Nephron progenitor cell (in vitro differentiated cells): ENCODE data around the gene ERC1.
A peak's percentile ranks its signal among the peaks of the same experiment; 100 is the strongest.

ENCODE experiments used
- DNase-seq: peaks from one replicate; pipeline ENCODE4 v3.0.0; 2021
- H3K27ac Mint-ChIP-seq: 2 replicates; pipeline ENCODE4 v1.8.0; 2021; ENCODE audit warnings: mild to moderate bottlenecking, moderate library complexity, mixed read lengths
- H3K27me3 Mint-ChIP-seq: 2 replicates; pipeline ENCODE4 v1.8.0; 2021; ENCODE audit warnings: mild to moderate bottlenecking, low read depth, mixed read lengths; ENCODE audit not compliant: poor library complexity
- H3K36me3 Mint-ChIP-seq: 2 replicates; pipeline ENCODE4 v1.8.0; 2021; ENCODE audit warnings: low read depth, mixed read lengths
- H3K4me1 Mint-ChIP-seq: 2 replicates; pipeline ENCODE4 v1.8.0; 2021; ENCODE audit warnings: mixed read lengths
- H3K4me3 Mint-ChIP-seq: 2 replicates; pipeline ENCODE4 v1.8.0; 2021; ENCODE audit warnings: mild to moderate bottlenecking, moderate library complexity, mixed read lengths
- H3K9me3 Mint-ChIP-seq: 2 replicates; pipeline ENCODE4 v1.8.0; 2021; ENCODE audit warnings: mild to moderate bottlenecking, moderate library complexity, mixed read lengths
- TF ChIP-seq, protein P1 (sequence below): fragments of 200-600 bp; sonication (generic); IDR thresholded peaks from 2 replicates; pipeline ENCODE4 v1.5.0; 2021; ENCODE audit warnings: antibody characterized with exemption

Gene ERC1

DNA sequence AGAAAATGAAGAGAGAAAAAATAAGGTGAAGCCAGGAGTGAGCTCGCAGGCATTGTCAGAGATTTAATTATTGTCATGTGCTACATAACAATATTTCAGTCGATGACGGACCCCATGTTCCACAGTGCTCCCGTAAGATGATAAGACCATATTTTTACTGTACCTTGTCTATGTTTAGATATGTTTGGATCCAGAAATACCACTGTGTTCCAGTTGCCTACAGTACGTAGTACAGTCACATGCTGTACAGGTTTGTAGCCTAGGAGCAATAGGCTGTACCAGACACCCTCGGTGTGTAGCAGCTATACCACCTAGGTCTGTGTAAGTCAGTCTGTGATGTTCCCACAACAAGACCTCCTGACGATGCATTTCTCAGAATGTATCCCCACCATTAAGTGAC, 465.9 kb downstream of the ERC1 start:
- no peak overlapping the region for H3K27ac Mint-ChIP-seq
- TF ChIP-seq, protein P1, sequence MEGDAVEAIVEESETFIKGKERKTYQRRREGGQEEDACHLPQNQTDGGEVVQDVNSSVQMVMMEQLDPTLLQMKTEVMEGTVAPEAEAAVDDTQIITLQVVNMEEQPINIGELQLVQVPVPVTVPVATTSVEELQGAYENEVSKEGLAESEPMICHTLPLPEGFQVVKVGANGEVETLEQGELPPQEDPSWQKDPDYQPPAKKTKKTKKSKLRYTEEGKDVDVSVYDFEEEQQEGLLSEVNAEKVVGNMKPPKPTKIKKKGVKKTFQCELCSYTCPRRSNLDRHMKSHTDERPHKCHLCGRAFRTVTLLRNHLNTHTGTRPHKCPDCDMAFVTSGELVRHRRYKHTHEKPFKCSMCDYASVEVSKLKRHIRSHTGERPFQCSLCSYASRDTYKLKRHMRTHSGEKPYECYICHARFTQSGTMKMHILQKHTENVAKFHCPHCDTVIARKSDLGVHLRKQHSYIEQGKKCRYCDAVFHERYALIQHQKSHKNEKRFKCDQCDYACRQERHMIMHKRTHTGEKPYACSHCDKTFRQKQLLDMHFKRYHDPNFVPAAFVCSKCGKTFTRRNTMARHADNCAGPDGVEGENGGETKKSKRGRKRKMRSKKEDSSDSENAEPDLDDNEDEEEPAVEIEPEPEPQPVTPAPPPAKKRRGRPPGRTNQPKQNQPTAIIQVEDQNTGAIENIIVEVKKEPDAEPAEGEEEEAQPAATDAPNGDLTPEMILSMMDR: no peak
- peaks cover 33% of the 10 kb centered on the region for H3K9me3 Mint-ChIP-seq
- H3K4me1 Mint-ChIP-seq: peaks cover 48% of the 10 kb centered on the region
- H3K36me3 Mint-ChIP-seq: peaks cover 44% of the 10 kb centered on the region
- DNase-seq: no peak
- H3K27me3 Mint-ChIP-seq: peaks cover 5% of the 10 kb centered on the region
- H3K4me3 Mint-ChIP-seq: no peak overlapping the region

DNA sequence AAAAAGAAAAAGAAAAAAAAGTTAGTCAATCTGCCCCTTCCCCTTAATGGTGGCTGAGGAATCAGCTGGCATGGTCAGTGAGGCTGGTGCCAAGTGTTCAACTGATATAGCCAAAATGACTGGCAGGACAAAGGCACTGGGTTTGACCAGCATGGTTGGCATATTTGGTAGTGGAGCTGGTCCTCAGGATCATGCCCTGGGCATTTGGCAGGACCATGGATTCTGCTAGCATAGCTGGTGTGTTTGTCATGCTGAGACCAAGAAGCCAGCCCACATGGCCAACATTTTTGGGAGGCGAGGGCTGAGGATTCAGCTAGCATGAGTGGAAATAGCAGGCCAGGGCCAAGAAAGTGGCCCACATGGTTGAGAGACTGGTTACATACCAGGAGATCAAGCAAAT, 466.9 kb downstream of the ERC1 start:
- no peak overlapping the region for H3K4me3 Mint-ChIP-seq
- H3K27ac Mint-ChIP-seq: no peak overlapping the region
- no peak for DNase-seq
- H3K4me1 Mint-ChIP-seq: peaks cover 44% of the 10 kb centered on the region
- peaks cover 5% of the 10 kb centered on the region for H3K27me3 Mint-ChIP-seq
- peaks cover 44% of the 10 kb centered on the region for H3K36me3 Mint-ChIP-seq
- H3K9me3 Mint-ChIP-seq: peaks cover 29% of the 10 kb centered on the region
- TF ChIP-seq, protein P1: no peak

DNA sequence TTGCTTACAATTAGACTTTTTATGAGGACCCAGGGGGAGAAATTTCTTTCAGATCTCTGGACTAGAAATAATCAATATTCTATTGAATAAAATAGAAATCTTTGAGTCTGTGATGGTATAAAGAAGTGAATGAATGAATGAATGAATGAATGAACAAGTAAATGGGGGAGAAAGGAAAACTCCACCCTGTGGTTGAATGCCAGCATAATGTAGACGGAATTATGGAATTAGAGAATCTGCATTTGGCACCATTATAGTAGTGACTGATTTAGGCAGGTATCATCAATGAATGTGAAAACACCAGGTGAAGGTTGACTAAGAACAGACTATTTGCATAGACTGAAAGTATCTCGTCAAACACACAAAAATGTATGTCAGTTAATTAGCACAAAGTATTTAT, 468.3 kb downstream of the ERC1 start:
- no peak overlapping the region for H3K4me3 Mint-ChIP-seq
- no peak overlapping the region for H3K27ac Mint-ChIP-seq
- H3K27me3 Mint-ChIP-seq: peaks cover 5% of the 10 kb centered on the region
- H3K9me3 Mint-ChIP-seq: peaks cover 28% of the 10 kb centered on the region
- H3K36me3 Mint-ChIP-seq: peaks cover 52% of the 10 kb centered on the region
- peaks cover 44% of the 10 kb centered on the region for H3K4me1 Mint-ChIP-seq
- TF ChIP-seq, protein P1: no peak
- no peak for DNase-seq

DNA sequence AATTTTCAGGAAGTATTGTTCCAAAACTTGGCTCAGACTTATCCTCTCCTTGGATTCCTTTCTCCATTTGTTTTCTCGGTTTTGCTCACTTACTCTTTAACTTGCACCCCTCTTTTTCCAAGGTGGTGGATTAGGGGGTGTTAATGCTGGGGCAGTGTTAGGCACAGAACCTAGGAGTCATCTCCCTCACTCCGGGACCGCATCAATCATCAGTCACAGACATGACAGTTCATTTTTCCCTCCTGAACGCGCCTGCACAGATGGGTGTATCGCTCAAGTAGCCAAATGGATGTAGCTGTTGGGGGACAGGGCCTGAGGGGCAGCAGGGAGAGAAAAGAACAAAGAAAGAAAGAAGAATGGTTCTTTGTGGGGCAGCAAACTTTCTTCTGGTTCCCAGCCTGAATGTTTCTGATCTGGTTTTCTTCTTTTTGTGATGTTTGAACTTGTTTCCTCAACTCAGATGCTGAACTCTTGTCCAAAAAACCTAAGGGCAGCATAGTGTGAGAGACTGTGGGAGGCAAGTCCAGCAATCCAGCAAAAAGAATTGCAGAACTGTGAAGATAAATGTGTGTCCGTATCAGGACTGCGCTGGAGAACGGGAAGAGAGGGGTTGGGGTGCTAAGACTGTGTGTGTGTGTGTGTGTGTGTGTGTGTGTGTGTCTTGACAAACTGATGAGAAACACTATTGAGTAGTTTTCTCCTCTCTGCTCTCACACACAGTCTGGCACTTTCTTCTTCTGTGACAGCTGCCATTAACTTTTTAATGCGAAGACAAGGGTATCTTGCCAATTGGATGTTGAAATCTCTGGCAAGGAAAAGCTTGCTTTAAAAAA, 472.3 kb downstream of the ERC1 start:
- TF ChIP-seq, protein P1: no peak
- DNase-seq: no peak
- no peak overlapping the region for H3K4me3 Mint-ChIP-seq
- peak overlapping the region; percentile 46 for H3K27ac Mint-ChIP-seq
- H3K4me1 Mint-ChIP-seq: peaks cover 61% of the 10 kb centered on the region
- peaks cover 37% of the 10 kb centered on the region for H3K9me3 Mint-ChIP-seq
- peaks cover 6% of the 10 kb centered on the region for H3K27me3 Mint-ChIP-seq
- H3K36me3 Mint-ChIP-seq: peaks cover 69% of the 10 kb centered on the region

DNA sequence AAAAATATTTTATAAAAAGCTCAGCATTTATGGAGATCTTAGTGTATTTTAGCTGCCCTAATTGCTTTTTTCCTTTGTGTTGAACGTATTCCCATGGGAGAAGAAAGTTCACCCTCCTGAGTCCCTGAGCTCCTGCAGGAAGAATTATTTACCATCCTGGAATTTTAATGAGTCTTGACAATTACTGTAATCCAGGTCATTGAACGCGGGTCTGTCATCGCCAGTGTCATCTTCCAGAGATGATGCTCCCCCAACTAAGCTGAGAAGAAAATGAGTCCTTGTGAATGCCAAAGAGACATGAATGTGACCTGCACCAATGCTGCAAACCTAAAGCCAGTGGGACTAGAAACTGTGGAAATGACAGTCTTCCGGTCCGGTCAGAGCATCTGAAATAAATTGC, 473.9 kb downstream of the ERC1 start:
- no peak for DNase-seq
- TF ChIP-seq, protein P1: no peak
- H3K4me1 Mint-ChIP-seq: peaks cover 77% of the 10 kb centered on the region
- H3K27ac Mint-ChIP-seq: no peak overlapping the region
- H3K9me3 Mint-ChIP-seq: peaks cover 37% of the 10 kb centered on the region
- H3K27me3 Mint-ChIP-seq: peaks cover 4% of the 10 kb centered on the region
- H3K36me3 Mint-ChIP-seq: peaks cover 56% of the 10 kb centered on the region
- H3K4me3 Mint-ChIP-seq: peak overlapping the region; percentile 14

DNA sequence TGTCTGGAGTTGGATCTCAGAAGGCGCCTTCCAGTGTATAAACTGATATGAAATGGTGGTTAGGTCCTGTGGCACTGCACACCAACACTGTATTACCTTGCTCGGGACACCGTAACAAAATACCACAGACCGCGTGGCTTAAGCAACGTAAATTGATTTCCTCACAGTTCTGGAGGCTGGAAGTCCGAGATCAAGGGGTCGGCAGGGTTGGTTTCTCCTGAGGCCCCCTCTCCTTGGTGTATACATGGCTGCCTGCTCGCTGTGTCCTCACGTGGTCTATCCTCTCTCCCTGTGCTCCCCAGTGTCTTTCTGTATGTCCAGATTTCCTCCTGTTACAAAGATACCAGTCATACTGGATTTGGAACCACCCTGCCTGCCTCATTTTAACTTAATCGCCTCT, 475.0 kb downstream of the ERC1 start:
- H3K27ac Mint-ChIP-seq: no peak overlapping the region
- H3K4me1 Mint-ChIP-seq: peaks cover 88% of the 10 kb centered on the region
- H3K4me3 Mint-ChIP-seq: peak overlapping the region; percentile 62
- TF ChIP-seq, protein P1: no peak
- H3K36me3 Mint-ChIP-seq: peaks cover 54% of the 10 kb centered on the region
- no peak for DNase-seq
- peaks cover 4% of the 10 kb centered on the region for H3K27me3 Mint-ChIP-seq
- peaks cover 28% of the 10 kb centered on the region for H3K9me3 Mint-ChIP-seq
